ENCODE data around the gene SRGAP2B. TPM values are rescaled to one million over a fixed set of nuclear protein-coding genes. Genes with fewer than 3 reads are reported as not detected.
"Not testable (repeated sequence)": the region's sequence is repeated elsewhere in the genome, so short reads cannot be mapped to it uniquely, and the experiment has no call there.

The SRGAP2B gene
- polyA plus RNA-seq (ENCODE audit: insufficient read length in 12 of 12): 10 to 100 TPM in 11 of 12 donors, not detected in 1; 23.8 to 71.6 (median 34.2) TPM
- long read RNA-seq, donor 1: 0 reads
- long read RNA-seq, donor 2: 0 reads
- long read RNA-seq, donor 3, full-length matches to known transcripts: 1 of 1 reads
- long read RNA-seq, donor 3, partial matches to known transcripts: 0 of 1 reads
- long read RNA-seq, donor 3, other reads (novel, unspliced or antisense): 0 of 1 reads
- long read RNA-seq, donor 4: 0 reads
- long read RNA-seq, donor 5: 0 reads
- long read RNA-seq, donor 6: 0 reads
- long read RNA-seq, donor 7: 0 reads
- long read RNA-seq, donor 8: 0 reads
- long read RNA-seq, donor 9: 0 reads
- long read RNA-seq, donor 10, partial matches to known transcripts: 0 of 1 reads
- long read RNA-seq, donor 10, other reads (novel, unspliced or antisense): 0 of 1 reads
- long read RNA-seq, donor 11: 0 reads

GRCh38 chr1:145095284-145096057 lies at the start of gene SRGAP2B, which contains the start of gene FAM72D:
Gene SRGAP2B (minus strand): TSS chr1:145095328. CDS start chr1:145092901, 2,427 bp downstream.
Gene FAM72D (plus strand): TSS chr1:145095974. CDS start chr1:145096848, 874 bp downstream.
- not testable (repeated sequence) for DNase-seq

- not testable (repeated sequence) for DNase-seq
Measured at GRCh38 chr1:145144264-145144913, 49.3 kb upstream of the SRGAP2B start.

- DNase-seq: not testable (repeated sequence)
Measured at GRCh38 chr1:145140549-145140948, 45.4 kb upstream of the SRGAP2B start.

- not testable (repeated sequence) for DNase-seq
Measured at GRCh38 chr1:145134476-145134875, 39.3 kb upstream of the SRGAP2B start.

- DNase-seq: not testable (repeated sequence)
Measured at GRCh38 chr1:145128697-145129469, 33.8 kb upstream of the SRGAP2B start.

GRCh38 chr1:145127144-145127543 lies 32.0 kb upstream of the SRGAP2B start:
- DNase-seq: not testable (repeated sequence)

GRCh38 chr1:145125112-145125511 lies 30.0 kb upstream of the SRGAP2B start:
- not testable (repeated sequence) for DNase-seq

- DNase-seq: not testable (repeated sequence)
Measured at GRCh38 chr1:145123992-145124641, 29.0 kb upstream of the SRGAP2B start.

GRCh38 chr1:145123062-145123395 lies 27.9 kb upstream of the SRGAP2B start:
- not testable (repeated sequence) for DNase-seq

- not testable (repeated sequence) for DNase-seq
Measured at GRCh38 chr1:145122344-145123061, 27.4 kb upstream of the SRGAP2B start.

- DNase-seq: not testable (repeated sequence)
Measured at GRCh38 chr1:145119842-145120241, 24.7 kb upstream of the SRGAP2B start.

GRCh38 chr1:145115587-145116493 lies 20.7 kb upstream of the SRGAP2B start:
- DNase-seq: not testable (repeated sequence)

GRCh38 chr1:145114560-145115057 lies 19.5 kb upstream of the SRGAP2B start:
- DNase-seq: not testable (repeated sequence)

- DNase-seq: not testable (repeated sequence)
Measured at GRCh38 chr1:145112703-145113102, 17.6 kb upstream of the SRGAP2B start.

- DNase-seq: not testable (repeated sequence)
Measured at GRCh38 chr1:145111674-145112073, 16.5 kb upstream of the SRGAP2B start.

GRCh38 chr1:145103294-145103693 lies 8.2 kb upstream of the SRGAP2B start:
- DNase-seq: not testable (repeated sequence)

GRCh38 chr1:145101725-145102124 lies 6.6 kb upstream of the SRGAP2B start:
- DNase-seq: not testable (repeated sequence)

GRCh38 chr1:145094655-145095211 lies 395 bp downstream of the SRGAP2B start:
- DNase-seq: not testable (repeated sequence)

Measured in muscle of arm (tissue), 14 donors.